NB4 (cell line): ENCODE measurements around the gene TTLL5.

Source experiments
- CTCF ChIP-seq: IDR thresholded peaks from one replicate; pipeline ENCODE4 v1.5.1; 2012; ENCODE audit warnings: low read depth, low read length
- MAX ChIP-seq: IDR thresholded peaks from 2 replicates; pipeline ENCODE4 v1.6.1; 2011; ENCODE audit warnings: low read depth, low read length
- MYC ChIP-seq: IDR thresholded peaks from 2 replicates; pipeline ENCODE4 v1.6.1; 2011; ENCODE audit warnings: low read depth, low read length
- POLR2A ChIP-seq: IDR thresholded peaks from 2 replicates; pipeline ENCODE4 v1.6.1; 2011; ENCODE audit warnings: mild to moderate bottlenecking; ENCODE audit not compliant: insufficient read length; ENCODE audit errors: extremely low read depth

DNA sequence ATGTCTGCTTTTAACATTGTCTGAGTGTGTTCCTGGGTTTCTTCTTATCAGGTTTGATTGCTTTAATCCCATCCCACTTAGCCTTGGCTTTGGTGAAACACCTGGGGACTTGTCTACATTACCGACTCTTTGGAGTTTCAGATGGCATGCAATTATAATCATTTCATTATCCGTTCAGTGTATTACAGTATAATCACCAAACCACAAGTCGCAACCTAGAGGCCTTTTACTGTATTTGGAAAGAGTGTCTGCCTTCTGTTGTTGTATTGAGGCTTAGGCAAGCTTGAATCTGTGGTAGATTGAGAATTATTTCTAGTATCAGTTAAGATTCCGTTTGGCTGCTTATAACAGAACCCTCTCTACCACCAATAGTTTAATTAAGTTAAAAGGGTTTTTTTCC lies 216.8 kb downstream of the TTLL5 start:
- TF ChIP-seq CTCF (no peak), POLR2A (no peak), MYC (no peak), MAX (no peak)
